GM18520 (cell line): ENCODE results near the gene CREB3.

ENCODE experiments used
- ATAC-seq: cut with Tn5 transposase; IDR thresholded peaks from one replicate; pipeline ENCODE4 v1.9.1; 2021; ENCODE audit not compliant: unreplicated experiment

CREB3 gene

GRCh38 chr9:35748242-35748857, 15.9 kb downstream of the CREB3 start:
- ATAC-seq, result no peak

DNA sequence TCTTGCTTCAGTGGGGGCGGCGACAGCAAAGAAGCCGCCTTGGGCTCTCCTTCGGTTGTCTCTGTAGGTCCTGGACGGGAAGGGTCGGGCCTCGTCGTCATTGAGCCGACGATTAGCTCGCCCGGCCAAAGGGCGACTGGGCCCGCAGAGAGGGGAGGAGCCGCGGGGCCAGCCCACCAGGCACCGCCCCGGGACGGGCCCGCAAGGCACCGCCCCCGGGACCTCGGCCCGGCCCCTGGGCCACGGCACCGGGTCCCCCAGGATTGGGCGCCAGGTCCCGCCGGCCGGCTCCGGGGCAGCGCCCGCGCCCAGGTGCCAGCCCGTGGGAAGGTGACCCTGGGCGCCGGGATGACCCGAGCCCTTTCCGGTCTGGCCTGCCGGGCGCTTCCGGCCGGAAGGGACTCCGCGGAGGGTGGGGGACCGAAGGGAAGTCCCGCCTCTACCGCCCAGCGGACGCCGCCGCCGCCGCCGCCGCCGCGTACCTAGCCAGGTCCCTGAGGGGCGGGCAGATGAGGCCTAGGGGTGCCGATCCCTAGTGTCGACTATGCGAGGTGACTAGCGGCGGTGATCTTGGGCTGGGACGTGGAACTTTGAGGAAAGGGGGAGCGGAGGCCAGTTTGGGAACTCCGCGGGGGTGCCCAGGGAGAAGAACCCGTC, 16.5 kb downstream of the CREB3 start, which contains the start of the genes GBA2 and RGP1:
Gene GBA2, minus strand, starts transcription at position 371 of the 657 bp plus-strand sequence. CDS start 524 bp downstream, outside the sequence.
Gene RGP1, plus strand, starts transcription at position 430 of the 657 bp plus-strand sequence. CDS start 469 bp downstream, outside the sequence.
- peak; percentile 63 for ATAC-seq

GRCh38 chr9:35749515-35750255, 17.2 kb downstream of the CREB3 start:
- ATAC-seq, result peak; percentile 2

DNA sequence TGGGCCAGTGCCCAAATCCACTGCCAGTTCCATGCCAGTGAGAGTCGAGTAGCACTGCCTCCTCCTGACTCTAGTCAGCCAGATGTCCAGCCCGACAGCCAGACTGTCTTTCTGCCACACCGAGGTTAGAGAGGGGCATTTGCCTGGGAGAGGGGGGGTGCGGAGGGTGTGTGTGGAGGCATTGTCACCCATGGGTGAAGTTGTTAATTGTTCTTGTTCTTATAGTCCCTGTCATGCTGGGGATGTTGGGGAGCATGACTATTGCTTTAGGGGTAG, 17.7 kb downstream of the CREB3 start:
- no peak for ATAC-seq

DNA sequence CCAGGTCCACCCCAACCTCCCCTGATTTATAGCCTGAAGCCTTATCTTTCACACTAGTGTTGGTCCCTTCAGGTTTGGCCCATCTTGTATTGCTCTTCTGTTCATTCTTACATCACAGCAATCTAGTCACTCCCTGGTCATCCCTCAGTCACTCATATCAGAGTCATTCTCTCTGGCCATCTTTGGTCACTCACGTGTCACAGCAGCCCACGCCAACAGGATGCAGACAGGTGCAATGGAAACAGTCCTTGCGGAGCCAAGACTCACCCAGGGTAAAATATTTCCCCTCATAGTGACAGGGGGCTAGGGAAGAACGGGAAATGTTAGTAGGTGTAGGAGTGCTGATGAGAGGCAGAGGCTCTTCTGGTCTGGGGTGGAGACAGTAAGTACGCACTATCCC, 21.0 kb downstream of the CREB3 start:
- no peak for ATAC-seq

DNA sequence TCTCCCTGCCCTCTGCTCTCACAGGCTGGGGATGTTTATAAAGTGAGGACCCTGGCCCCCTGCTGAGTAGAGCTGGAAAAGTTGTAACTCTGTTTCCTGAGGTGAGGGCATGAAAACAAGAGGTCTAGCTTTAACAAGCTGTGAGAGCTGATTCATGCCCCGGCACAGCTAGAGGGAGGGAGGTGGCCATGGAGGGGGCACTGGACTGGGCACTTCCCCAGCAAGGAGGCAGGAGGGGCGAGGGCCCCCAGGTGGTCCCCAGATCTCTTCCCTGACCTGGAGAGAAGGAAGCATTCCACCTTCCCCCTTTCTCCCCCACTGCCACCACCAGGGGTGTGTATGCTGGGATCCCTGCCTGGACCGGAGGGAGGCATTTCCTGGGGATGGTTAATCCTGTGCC, 21.8 kb downstream of the CREB3 start, which contains the start of gene MSMP:
Gene MSMP, minus strand, starts transcription at position 13 of the 400 bp plus-strand sequence. CDS start 147 bp downstream, outside the sequence.
- ATAC-seq, result no peak

DNA sequence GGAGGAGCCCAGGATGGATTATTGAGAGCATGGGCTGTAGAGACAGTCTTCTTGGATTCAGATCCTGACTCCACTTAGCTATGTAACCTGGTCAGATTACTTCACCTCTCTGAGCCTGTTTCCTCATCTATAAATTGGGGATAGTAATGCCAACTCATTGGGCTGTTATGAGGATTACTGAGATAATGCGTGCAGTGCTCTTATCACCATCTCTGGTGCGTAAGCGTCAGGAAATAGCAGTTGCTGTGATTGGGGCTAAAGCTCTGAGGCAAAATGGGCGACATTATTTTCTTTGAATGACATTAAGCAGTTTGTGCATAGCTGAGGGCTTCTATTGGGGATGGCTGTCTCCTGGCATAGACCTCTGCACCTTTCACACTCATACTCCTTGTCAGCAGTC, 22.6 kb downstream of the CREB3 start:
- ATAC-seq, result no peak

DNA sequence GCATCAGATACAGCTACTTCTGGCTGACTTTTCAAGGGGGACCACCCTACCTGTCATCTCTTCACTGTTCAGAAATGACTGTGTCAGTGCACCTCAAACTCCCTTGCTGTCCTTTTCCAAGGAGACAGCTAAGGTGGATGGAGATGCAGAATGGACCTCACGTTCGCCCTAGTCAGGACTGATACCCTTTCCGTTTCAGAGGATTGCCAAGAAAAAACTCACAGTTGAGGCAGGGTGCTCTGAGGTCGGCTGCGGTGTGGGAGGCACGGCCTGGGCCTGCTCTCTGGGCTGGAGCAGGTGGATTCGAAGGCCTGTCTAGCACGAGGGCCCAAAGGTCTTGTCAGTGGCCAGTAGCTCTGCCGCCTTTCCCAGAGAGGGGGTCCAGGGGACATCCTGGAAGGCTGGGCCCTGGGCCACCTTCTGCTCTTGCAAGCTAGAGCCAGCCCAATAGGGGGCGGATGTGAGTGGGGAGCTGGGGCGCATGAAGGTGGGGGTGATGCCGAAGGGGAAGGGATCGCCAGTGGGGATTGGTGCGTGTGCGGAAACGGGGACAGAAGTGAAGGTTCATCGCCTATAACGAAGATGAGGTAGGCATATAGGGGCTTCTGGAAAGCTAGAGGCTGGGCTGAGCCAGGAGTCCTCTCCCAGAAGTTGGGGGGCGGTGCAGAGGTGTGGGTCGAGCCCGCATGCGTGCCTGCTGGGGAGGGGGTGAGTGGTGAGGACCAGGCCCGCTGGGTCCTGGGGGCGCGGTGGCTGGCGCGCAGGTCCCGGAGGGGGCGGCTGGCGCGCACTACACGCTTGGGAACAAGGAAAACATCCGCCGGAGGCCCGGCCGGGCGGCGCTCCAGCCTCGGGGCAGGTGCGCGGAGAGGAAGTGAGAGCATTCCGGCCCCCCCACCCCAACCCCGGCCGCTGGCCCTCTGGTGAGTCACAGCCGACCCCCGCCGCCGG, 24.1 kb downstream of the CREB3 start:
- ATAC-seq, result no peak

GRCh38 chr9:35757226-35757891, 24.9 kb downstream of the CREB3 start:
- ATAC-seq, result no peak

DNA sequence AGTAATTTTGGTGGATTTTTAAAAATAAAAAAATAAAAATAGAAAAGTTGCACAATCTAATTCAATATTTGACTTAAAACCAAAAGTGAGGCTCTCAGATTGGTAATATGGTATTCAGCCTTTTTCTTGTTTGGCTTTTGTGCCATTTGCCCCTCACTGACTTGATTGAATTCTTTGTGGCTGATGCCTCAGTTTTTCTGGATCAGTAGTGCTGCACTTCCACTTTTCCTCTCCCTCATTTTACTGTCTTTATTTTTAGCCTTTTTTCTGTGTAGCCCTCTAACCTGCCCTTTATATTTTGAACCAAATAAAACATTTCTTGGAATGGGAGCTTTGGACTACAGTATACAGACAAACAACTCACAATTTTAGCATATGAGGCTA, 25.4 kb downstream of the CREB3 start:
- no peak for ATAC-seq

GRCh38 chr9:35758475-35759050, 26.1 kb downstream of the CREB3 start:
- no peak for ATAC-seq

DNA sequence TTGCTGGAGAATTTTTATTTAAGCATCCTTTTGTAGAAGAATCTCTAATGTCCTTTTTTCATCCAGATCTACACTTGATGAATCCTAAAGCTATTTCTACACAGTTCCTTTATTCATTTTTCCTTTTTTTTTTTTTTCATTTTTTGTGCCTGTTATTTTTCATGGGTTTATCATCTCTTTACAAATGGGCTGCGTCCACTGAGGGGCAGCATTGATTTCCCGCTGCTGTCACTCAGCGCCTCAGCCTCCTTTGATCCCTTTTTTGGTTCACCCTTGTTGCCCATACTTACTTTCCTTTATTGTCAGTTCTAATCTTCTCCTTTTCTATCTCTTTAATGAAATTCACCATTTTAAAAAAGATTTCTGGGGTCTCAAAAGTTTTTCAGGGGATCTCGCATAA, 27.3 kb downstream of the CREB3 start:
- no peak for ATAC-seq

DNA sequence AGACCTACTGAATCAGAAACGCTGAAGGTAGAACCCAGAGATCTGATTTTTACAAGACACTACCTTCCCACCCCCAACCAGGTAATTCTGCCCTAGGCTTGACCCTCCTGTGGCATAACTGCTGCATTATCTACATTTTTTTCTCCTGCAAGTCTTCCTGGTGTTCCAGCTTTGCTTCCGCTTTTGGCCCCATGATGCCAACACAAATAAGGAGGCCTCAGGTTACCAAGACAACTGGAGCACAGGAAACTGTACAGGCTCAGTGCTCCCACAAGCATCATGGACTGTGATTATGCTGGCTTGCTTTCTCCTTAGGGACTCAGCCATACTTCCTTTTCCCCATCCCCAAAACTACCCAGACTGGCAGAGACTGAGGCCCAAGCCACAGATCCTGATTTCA, 28.2 kb downstream of the CREB3 start:
- ATAC-seq, result no peak

DNA sequence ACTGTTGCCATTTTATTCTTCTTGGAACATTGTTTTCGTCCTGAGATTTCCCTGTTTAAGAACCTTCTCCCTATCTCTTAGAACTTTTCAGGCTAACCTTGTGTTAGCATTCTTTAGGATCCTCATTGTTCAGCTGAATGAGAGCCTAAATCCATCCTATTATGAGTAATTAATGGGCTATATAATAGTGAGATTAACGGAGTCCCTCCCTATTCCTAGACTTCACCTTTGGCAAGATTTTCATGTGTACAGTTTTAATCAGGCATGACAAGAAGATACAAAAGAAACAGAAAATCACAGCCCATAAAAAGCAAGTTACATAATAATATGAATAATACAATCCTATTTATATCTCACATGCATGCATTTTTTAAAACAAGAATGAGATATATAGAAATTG, 30.7 kb downstream of the CREB3 start:
- ATAC-seq, result no peak

- ATAC-seq, result no peak
These were observed 31.3 kb downstream of the CREB3 start for GRCh38 chr9:35763803-35764202.

DNA sequence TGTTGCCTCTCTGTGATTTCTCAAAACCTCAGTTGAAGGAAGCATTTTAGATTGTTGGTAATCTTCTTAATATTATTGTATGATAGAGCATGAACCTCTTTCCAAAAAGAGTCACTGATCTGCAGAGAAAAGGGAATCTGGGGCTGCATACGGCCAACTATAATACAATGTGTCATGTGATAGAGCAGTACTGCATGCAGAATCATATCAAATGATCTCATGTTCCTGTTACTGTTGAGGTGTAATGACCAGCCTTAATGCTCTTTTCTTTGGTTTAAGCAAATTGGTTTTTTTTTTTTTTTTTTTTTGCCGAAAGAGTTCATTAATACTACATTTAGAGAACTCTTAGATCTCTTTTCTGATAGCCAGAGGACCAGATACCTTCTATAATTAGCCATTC, 34.5 kb downstream of the CREB3 start:
- no peak for ATAC-seq

- ATAC-seq, result no peak
These were observed 35.0 kb downstream of the CREB3 start for GRCh38 chr9:35767458-35767857.

- ATAC-seq, result no peak
These were observed 37.3 kb downstream of the CREB3 start for GRCh38 chr9:35769763-35770162.

DNA sequence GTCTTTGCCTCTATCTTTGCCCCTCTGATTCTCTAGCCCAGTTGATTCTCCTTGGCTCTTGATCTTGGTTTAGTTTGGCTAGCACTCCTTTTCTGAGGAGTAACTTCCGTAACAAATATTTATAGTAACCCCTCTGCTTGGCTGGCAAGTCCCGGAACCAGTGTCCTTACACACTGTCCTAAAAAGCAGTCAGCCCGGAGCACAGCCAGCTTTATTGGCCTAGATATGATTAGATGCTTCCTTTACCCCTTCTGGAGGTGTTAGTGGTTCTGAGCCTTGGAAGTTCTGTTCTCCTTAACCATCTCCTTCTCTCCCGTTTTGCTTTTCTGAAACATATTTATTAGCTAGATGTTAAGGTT, 38.6 kb downstream of the CREB3 start:
- ATAC-seq, result no peak

DNA sequence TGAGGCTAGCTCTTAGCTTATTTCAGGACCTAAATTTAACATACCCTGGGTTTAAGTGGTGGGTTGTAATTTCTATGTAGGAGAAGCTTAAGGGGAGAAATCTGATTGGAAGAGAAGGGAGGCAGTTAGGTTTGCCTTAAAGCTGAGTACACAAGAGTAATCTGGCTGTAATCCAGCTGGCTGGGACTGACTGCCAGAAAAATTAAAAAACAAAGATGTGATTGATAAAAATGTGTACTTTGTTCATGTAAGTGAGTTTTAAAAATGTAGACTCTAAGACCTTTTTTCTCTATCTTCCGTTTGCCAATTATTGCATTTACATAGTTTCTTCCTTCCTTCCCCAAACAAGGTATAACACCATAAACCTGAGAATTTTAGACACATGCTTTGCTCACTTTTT, 39.1 kb downstream of the CREB3 start:
- ATAC-seq, result no peak
